ENCODE results near the gene CDH5.

CDH5 gene

DNA sequence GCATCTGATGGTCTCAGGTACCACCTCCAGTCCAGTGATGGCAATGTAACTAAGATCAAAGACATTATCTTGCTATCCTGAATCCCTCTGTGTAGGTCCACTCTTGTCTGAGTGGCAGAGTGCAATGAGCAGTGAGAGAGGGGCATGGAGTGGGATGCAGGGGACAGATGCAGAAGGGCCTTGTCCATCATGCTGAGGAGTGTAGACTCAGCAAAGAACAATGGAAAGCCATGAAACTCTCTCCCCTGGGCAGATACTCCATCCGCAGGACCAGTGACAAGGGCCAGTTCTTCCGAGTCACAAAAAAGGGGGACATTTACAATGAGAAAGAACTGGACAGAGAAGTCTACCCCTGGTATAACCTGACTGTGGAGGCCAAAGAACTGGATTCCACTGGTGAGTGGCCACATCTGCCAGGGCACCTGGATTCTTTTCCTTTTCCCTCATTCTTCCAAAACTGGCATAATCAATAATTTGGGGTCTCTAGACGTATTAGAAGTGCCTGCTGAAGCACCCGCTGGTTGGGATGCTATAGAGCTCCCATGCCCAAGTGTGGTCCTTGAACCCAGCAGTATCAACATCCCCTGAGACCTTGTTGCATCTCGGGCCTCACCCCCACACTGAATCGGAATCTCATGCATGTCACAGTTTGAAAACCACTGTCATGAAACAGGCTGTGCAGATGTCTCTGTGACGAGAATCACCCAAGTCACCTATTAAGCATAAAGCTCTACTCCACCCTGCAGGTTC lies 29.5 kb downstream of the CDH5 start:
- DNase-seq: no peak

DNA sequence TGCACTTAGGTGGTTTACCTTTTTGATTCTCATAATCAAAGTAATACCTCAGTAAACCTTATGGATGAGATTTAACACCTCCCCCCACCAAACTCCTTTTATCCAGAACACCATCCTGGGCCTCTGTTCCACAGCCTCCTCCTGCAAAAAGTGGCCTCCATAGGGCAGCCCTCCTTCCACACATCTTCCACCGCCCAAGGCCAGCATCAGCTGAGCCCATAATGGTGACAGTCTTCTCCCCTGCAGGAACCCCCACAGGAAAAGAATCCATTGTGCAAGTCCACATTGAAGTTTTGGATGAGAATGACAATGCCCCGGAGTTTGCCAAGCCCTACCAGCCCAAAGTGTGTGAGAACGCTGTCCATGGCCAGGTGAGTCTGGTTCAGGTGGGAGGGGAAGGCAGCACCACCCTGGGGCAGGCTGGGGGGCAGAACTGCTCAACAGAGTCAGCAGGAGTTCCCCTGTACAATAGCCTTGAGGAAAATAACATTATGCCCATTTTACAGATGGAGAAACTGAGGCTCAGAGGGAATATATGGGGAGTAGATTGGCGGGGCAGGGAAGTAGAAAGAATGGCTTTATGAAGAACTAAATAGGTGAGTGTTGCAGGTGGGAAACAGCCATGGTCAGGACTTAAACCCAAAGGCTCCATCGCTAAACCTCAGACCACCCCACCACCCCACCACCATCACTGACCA lies 31.4 kb downstream of the CDH5 start:
- no peak for DNase-seq

DNA sequence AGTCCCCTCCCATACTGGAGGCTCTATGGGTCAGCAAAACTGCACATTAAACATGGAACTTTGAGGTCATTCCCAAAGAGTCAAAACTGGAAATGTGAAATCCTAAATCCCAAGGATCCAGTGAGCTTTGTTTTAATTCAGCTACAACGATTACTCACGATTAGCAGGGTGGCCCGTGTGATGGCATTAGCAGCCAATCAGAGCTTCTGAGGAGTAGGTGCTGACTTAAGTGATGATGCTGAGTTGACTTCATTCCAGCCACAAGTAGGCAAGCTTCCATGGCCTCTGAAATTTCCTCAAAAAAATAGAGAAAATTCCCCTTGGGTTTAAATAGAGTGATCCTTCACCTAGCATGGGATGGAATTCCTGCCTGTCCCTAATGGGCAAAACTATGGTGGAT lies 32.5 kb downstream of the CDH5 start:
- no peak for DNase-seq

DNA sequence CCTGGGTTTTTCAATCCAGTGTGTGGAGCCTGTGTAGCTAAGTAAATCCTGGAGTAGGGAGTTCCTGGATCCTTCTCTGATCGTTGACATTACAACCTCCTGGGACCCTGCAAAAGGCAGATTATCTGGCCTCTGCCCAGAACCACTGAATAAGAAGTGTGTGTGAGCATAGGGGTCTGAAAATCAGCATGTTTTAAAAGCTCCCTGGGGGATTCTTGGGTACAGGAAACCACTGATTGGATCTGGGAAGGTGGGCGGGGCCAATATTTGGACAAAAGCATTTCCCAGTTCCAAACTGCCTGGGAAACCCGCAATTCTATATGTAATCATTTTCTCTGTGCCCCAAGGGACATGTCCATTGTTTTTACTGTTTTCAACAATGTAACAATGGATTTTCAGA lies 33.4 kb downstream of the CDH5 start:
- no peak for DNase-seq

DNA sequence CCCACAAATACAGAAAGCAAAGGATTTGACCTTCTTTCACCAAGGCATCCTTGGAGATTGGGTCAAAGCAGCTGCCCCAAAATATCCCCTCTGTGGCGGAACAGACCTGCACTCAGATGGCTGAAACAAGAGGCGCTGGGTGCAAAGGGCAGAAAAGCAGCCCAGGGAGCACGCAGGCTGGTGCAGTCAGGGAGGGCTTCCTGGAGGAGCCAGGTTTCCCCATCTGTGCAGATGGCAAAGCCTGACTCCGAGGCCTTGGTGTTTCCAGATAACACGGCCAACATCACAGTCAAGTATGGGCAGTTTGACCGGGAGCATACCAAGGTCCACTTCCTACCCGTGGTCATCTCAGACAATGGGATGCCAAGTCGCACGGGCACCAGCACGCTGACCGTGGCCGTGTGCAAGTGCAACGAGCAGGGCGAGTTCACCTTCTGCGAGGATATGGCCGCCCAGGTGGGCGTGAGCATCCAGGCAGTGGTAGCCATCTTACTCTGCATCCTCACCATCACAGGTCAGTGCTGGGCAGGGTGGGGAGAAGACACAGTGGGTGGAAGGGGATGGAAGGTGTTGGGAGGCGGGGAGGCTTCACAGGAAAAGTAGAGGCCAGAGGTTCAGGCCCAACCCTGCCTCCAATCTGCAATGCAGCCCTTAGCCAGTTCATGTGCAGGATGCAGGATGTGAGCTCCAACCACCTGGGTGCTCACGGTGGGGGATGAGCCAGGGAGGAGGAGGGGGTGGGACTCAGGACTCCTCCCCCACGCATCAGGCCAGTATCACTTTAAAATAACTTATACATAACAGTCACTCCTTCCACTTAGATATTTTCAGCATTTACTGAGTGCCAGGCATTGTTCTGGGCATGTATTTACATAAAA lies 34.3 kb downstream of the CDH5 start:
- no peak for DNase-seq

DNA sequence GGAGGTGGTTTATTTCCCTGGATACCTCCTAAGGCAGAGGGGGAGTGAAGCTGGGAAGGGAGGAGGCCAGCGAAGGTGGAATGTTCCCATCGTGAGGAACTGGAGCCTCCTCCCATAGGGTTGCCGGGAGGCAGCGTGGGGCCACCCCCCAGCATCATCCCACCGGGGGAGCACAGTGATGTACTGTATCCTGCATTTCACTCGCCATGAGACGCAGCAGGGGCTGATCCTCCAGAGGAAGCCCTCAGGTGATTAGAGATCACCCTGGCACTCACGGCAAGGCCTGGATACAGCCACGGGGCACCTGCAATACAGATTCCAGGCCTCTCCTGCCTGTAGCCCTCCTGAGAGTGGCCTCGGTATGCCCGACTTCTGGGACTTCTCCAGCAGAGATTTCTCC lies 35.1 kb downstream of the CDH5 start:
- DNase-seq: no peak

DNA sequence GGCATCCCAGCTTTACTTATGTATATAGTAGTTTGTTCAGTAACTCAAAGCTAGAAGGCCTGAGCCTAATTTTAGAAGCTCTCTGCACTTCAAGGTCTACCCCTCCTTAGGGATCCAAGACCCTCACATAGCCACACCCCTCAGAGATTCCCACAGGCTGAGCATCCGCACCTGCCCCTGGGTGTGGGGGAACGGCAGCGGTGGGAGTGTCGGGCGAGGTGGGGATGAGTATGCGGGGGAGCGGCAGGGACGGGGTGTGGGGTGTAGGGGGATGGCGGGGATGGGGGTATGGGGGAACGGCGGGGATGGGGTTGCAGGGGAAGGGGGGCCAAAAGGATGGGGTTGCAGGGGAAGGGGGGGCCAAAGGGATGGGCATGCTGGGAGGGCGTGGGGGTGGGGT lies 35.7 kb downstream of the CDH5 start:
- DNase-seq: no peak

DNA sequence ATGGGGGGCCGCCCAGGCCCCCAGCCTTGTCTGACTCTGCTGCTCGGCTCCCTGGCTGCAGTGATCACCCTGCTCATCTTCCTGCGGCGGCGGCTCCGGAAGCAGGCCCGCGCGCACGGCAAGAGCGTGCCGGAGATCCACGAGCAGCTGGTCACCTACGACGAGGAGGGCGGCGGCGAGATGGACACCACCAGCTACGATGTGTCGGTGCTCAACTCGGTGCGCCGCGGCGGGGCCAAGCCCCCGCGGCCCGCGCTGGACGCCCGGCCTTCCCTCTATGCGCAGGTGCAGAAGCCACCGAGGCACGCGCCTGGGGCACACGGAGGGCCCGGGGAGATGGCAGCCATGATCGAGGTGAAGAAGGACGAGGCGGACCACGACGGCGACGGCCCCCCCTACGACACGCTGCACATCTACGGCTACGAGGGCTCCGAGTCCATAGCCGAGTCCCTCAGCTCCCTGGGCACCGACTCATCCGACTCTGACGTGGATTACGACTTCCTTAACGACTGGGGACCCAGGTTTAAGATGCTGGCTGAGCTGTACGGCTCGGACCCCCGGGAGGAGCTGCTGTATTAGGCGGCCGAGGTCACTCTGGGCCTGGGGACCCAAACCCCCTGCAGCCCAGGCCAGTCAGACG lies 36.2 kb downstream of the CDH5 start:
- DNase-seq: no peak

DNA sequence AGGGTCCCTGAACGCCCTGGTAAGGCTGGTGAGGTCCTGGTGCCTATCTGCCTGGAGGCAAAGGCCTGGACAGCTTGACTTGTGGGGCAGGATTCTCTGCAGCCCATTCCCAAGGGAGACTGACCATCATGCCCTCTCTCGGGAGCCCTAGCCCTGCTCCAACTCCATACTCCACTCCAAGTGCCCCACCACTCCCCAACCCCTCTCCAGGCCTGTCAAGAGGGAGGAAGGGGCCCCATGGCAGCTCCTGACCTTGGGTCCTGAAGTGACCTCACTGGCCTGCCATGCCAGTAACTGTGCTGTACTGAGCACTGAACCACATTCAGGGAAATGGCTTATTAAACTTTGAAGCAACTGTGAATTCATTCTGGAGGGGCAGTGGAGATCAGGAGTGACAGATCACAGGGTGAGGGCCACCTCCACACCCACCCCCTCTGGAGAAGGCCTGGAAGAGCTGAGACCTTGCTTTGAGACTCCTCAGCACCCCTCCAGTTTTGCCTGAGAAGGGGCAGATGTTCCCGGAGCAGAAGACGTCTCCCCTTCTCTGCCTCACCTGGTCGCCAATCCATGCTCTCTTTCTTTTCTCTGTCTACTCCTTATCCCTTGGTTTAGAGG lies 37.1 kb downstream of the CDH5 start:
- no peak for DNase-seq

DNA sequence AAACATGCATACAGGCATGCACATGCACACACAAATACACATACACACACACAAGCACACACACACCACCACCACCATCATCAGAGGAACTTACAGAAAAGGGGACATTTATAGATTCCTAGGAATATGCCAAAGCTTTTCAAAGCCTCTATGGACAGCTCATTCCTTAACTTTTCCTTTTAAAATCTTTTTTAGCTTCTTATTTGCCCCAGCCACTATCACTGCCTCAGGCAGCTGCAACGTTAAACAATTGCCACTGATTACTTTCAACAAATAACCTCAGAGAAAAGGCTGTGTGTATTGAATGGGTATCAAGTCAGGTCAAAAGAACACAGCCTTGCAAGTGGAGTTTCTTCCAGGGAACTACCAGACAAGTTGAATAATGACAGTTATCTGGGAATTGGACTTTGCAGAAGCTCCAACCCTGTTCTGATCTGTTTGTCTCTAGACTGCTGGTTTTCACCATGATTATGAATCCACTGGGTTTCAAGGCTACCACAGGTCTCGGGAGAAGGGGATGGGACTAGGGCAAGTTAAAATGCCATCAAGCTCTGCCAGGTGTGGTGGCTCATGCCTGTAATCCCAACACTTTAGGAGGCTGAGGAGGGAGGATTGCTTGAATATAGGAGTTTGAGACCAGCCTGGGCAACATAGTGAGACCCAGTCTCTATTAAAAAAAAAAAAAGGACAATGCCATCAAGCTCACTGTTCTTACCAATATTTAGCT lies 38.7 kb downstream of the CDH5 start:
- DNase-seq: no peak

DNA sequence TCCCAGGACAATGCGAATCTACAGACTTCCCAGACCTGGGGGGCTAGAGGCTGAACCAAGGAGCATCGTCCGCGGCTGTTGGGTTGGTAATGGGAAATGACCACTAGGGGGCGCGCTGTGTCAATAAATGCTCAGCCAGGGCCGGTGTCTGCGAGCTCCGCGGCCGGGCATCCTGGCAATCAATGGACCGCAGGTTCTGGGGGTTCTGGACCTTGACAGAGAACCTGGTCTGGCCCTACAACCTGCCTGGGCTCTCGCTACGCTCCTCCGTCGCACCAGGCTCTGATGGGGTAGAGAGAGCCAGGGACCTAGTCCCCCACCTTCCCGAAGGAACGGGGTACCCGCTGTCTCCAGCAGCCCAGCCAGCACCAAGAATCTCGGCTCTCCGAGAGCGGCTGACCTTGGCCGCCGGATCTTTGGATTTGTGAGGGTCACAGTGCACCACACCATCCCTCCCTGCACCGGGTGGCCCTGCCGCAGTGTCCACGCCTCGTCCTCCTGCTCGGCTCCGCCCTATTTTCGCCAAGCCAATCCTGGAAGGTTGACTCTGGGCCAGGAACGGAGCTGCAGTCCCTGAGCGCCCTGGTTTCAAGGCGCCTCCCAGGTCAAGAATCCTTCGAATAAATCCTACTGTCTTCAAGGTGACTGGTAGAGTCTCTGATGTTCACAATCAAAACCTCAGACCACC lies 40.2 kb downstream of the CDH5 start:
- DNase-seq: no peak

DNA sequence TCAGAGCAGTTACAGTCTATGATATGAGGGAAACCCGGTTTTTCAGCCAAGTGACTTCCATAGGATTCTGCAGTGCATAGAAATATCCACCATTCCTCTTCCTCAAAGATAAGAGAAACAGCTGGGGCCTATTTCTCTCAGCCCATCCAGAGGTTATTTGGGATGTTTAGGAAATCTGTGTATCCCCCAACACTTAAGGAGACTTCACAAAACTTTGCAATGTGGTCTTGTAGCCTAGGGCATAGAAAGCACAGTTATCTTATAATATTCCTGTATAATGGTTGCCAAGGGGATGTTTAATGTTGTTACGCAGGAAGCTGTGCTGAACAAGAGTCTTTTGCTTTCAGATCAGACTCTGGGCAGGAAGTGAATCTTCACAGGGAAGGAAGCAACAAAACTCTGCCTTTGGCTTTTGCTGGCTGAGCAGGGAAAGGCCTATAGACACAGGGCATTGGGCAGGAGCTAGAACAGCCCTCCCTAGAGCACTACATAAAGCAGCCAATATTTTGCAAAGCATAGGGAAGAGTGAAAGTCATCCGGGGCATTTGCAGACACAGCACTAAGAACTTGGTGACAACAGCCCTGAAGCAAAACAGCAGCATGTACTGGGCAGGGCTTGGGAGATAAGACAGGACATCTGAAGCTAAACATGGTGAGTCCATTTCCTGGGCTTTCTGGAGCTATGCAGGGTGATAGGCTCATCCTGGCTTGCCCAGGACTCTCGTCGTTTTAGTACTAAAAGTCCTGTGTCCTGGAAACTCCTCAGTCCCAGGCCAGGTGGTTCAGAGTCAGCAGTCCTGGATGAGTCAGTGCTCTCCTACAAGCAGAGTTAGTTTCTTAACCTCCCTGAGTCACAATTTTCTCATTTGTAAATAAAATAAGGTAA lies 41.9 kb downstream of the CDH5 start:
- DNase-seq: no peak

DNA sequence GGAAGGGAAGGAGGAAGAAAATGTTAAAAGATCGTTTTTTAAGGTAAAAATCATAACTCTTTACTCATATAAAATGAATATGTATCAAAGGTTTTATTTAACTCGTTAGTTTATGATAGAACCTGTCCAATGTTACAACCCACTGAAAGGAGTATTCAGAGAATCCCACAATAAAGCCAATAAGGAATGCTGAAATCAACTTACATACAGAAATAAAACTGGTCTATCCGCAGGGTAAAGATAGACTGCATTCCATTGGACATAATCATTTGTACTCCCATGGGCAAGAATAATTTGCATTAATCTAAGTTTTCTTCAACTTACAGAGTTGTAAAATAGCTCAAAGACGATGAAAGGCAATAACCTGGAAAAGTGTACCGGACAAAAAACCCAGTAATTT lies 42.7 kb downstream of the CDH5 start:
- DNase-seq: no peak

DNA sequence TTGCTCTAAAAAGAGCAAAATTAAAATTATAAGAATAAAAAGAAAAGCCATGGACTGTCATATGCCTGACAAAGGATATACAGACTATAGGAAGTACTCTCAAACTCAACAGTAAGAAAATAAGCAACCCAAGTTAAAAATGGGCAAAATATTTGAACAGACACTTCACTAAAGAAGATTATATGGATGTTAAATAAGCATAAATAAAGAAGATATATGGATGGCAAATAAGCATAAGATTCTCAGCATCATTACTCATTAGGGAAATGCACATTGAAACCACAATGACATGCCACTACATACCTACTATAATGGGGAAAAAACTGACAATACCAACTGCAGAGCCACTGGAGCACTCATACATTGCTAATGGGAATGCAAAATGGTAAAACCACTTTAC lies 45.7 kb downstream of the CDH5 start:
- DNase-seq: no peak

DNA sequence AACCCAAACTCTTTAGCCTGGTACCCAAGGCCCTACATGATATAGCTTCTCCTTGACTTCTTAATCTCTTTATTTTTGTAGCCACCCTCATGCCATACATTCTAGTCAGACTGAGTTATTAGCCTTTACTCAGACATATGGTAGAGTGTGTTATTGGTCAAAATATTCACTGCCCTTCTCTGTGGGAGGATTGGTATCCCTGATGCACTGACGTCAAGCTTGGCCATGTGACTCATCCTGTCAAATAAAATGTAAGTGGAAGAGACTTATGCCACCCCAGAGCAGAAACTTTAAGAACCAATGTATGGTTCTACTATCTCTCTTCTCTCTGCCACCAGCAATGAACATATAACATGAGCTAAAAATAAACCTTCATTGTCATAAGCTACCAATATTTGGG lies 48.4 kb downstream of the CDH5 start:
- no peak for DNase-seq

DNA sequence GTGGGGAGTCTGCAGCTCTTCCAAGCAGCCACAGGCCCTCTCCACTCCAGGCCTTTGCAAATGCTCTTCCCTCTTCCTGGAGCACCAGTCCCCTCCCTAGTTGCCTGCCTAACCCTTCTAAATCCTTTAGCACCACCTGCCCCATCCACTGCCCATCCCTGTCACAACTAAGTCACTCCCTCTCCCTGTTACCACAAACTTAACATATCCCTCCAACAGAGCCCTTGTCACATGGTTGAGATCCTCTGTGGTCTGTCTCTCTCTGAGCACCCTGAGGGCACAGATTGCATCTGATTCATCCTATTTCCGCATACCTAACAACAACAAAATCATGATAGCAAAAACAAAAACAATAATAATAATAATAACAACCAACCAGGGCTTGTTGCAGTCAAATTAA lies 49.6 kb downstream of the CDH5 start:
- DNase-seq: no peak

DNA sequence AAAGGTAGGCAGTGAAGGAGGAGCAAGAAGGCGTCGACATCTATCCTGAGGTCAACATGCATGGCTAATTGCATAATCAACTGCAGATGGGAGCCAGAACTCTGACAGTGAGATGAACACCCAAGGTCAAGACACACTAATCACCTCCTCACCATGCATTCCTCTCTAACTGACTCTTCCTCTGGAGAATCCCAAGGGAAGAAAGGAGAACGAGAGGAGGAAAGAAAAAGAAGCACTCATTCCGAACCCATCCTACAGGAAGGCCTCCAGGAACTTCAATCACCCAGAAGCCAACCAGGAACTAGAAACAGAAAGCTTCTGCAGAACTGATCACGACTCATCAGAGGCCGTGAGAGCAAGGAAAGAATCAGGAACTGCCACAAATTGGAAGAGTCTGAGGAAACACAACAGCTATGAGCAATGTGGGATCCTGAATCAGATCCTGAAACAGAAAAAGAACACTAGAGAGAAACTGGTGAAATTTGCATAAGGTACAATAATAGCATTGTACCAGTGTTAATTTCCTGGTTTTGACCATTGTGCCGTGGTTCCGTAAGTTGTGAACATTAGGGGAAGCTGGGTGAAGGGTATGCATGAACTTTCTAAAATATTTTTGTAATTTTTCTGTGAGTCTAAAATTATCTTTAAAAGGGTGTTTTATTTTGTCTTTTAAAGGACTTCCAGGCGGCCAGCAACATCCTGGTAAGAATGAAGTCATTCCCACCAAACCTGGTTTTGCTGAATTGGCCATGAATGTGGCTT lies 50.6 kb downstream of the CDH5 start:
- no peak for DNase-seq

DNA sequence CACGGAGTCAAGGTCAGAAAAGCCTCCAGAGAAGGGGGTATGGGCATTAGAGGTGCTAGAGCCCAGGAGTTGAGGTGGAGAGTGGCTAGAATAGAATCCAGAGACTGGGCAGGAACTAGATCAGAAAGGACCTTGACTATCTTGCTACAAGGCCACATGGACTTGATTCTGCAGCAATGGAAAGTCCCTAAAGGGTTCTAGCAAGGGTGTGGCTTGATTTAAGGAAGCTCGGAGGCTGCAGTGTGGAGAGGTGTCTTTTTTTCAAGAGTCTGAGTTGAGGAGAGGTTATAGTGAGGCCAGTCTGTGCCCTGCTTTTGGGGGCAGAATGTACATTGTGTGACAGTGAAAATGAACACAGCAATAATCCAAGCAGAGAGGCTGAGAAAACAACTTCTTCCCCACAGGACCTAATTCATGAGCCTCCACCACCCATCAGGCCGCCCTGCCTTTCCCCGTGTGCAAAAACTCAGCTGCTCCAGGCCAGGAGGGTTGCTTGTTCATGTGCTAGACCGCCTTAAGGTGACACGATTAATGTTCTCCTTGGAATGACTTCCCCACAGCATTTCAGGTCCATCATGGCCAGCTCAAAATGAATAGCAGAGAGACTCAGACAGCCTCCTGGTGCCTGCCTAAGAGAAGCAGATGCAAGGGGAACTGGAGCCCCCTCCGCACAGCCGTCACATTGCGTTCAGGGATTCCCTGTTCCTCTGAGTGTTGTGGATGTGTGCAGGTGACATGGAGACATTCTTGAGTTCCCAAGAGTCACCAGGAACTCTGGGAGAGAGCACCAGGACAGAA lies 51.9 kb downstream of the CDH5 start:
- no peak for DNase-seq

DNA sequence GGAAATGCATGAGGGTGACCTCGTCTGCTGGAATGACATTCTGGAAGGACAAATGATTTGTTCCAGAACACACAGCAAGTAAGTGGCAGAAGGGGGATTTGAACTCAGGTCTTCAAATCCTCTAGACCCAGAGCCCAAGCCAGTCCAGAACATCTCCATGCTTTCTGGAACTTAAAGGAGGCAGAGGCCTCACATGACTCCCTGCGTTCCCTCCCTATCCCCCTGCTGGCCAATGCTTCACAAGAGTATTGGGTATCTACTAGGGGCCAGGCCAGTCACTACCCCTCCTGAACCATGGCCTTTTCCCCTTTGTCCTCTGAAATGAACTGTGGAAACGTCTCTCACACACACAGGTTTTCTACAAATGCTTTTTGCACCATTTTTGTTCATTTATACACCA lies 53.0 kb downstream of the CDH5 start:
- DNase-seq: no peak

Data from NCI-H1417 treated with DMSO at 0.1 percent for 48 hours (cell line).